HuH-7 (cell line): ENCODE results near the gene HOXB13.

Experiments used
- DNase-seq: peaks from one replicate; pipeline ENCODE4 v3.0.0; 2011; ENCODE audit warnings: low spot score

Gene HOXB13

GRCh38 chr17:48748718-48749566 is 20.4 kb upstream of the HOXB13 start:
- no peak for DNase-seq

- no peak for DNase-seq
These were observed 19.2 kb upstream of the HOXB13 start for GRCh38 chr17:48747445-48748363.

GRCh38 chr17:48746916-48747444 is 18.4 kb upstream of the HOXB13 start:
- DNase-seq: no peak

DNA sequence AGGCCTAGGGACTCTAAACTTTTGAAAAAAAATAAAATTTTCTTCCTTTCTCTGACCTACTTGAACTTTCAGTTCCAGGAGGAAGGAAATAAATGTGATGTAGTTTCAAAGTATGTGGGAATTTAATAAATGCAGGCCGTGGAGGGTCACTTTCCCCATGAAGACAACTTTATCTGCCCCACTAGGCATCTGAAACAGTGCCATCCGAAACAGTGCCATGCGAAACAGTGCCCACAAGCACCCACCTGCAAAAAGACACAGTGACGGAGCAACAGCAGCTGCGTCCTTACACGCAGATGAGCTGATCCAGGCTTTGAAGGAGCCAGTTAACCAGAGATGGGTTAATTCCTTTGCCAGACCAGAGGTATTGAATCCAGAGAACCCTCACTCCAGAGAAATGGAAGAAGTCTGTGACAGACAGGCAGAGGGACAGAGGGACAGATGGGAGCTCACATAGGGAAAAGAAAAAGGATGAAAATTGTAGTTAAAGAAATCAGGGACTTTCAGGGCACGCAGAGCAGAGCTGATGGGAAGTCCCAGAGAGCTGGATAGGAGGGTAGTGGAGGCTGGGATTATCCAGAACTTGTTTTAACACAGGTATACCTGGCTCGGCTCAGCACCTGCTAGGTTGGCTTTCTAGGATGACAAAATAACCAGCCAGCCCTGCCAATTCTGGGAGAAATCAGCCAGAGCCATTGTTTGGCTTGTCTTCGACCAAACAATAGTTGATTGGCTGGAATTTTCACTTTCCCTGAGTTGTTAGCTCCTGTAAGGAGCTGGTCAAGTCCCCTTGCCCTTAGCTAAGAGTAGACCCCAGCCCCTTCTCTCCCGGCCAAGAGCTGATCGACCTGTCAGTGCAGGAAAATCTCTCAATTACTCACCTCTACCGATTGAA is 17.1 kb upstream of the HOXB13 start:
- DNase-seq: no peak

GRCh38 chr17:48740537-48740936 is 12.0 kb upstream of the HOXB13 start:
- no peak for DNase-seq

DNA sequence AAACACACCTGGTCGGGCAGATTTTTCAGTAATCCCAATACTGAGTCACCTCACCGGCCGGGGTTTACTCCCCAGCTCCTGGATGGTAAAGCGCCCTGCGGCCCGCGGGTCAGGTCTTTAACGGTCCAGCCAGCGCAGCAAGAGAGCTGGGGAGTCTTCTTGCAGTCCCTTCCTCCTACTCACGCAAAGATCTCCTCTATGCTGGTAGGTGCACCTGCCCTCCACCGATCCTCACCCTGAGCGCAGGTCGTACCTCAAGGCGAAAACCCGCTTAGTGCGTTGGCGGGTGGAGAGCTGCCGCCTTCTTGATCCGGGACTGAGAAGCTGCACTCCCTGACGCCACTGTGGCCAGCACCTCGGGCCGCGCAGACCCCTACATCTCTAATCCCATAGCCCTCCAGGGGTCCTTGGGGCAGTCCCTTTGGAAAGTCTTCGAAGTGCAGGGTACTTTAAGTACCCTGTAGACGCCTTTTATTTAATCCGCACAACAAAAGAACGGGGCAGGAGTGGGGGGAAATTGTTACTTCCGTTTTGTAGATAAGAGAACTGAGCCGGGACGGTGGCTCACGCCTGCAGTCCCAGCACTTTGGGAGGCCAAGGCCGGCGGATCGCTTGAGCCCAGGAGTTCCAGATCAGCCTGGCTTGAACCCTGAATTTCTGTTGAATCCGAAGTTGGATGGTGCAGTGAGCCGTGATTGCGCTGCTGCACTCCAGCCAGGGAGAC is 10.4 kb upstream of the HOXB13 start:
- DNase-seq: no peak

DNA sequence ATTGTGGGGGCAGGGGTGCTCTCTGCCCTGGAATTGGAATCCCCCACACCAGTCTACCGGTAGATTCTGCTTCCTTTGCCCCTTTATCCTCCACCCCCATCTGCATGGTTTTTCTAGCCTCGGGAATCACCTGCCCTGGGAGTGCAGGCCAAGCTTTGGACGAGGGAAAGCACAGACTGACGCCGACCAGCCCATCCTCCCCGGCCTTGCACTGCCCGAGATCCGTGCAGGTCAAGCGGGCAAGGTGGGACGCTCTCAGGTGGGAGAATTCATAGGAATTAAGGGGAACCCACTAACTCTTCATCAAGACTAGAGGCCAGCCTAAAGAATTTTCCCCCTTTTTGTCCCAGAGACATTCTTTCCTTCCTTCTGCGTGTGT is 9.9 kb upstream of the HOXB13 start:
- no peak for DNase-seq

DNA sequence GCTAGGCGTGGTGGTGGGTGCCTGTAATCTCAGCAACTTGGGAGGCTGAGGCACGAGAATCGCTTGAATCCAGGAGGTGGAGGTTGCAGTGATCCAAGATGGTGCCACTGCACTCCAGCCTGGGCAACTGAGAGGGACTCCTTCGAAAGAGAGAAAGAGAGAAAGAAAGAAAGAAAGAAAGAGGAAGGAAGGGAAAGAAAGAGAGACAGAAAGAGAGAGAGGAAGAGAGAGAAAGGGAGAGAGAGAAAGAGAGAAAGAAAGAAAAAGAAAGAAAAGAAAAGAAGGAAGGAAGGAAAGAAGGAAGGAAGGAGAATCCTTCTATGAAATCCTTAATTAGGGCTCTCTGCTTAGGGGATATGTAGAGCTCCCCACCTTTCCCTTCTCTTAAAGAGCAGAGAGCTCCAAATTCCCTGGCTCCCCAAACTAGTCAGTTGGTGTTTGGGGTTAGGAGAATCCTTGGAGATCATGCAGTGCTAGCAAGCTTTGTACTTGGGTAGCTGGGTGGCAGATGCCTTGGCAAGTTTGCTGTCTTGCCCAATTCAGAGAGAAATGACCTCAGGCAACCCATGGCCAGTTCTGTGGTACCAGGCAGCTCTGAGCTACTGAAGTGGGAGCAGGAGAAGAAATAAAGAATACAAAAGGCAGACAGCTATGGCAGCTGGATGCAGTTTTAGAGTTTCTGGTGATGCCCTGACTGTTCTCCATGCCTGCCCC is 8.9 kb upstream of the HOXB13 start:
- no peak for DNase-seq

GRCh38 chr17:48735062-48735351 is 6.5 kb upstream of the HOXB13 start:
- DNase-seq: no peak

GRCh38 chr17:48734333-48735061 is 5.9 kb upstream of the HOXB13 start:
- DNase-seq: no peak

- DNase-seq: no peak
These were observed 5.2 kb upstream of the HOXB13 start for GRCh38 chr17:48733632-48734328.

DNA sequence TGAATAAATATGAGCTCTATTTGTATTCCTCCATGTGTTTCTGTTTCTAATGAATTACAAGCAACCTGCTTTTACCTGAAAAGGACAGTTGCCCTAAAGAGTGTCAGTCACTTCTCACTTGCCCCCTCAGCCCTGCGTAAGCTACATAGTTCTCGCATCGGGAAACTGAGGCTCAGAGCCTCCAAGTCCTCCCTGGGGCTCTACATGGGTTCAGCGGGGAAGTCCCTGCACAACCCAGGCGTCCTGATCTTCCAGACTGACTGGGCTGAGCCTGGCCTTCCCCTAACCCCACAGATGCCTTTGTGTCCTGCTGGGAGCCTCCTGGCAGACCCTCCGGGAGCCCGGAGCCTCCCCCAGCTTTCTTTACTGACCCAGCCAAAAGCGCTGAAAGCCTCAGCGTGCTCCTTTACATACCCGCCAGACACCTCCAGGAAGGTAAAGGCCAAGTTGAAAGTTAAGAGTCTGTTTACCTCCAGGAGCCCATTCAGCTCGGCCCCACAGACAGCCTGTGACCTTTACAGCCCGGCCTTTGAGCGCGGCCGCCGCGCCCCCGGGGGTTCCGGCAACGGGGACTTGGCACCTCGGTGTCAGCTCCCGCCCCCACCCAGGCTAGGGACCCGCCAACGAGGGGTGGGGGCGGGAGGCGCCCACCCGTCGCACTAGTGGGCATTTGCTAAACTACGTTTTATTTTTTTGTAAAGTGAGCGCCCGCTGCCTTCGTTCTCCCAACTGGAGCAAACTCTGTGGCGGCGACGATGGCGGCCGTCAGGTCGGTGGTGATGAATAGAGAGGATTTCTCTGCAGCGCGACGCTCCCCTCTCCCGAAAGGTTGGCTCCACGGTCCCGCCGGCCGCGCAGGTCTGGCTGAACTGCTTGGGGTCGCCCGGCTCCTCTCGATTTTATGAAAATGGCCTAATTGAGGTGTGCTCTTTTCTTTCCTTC is 4.4 kb upstream of the HOXB13 start:
- no peak for DNase-seq

- no peak for DNase-seq
These were observed 2.8 kb upstream of the HOXB13 start for GRCh38 chr17:48731355-48731754.

GRCh38 chr17:48730240-48730550 is 1.6 kb upstream of the HOXB13 start:
- no peak for DNase-seq

DNA sequence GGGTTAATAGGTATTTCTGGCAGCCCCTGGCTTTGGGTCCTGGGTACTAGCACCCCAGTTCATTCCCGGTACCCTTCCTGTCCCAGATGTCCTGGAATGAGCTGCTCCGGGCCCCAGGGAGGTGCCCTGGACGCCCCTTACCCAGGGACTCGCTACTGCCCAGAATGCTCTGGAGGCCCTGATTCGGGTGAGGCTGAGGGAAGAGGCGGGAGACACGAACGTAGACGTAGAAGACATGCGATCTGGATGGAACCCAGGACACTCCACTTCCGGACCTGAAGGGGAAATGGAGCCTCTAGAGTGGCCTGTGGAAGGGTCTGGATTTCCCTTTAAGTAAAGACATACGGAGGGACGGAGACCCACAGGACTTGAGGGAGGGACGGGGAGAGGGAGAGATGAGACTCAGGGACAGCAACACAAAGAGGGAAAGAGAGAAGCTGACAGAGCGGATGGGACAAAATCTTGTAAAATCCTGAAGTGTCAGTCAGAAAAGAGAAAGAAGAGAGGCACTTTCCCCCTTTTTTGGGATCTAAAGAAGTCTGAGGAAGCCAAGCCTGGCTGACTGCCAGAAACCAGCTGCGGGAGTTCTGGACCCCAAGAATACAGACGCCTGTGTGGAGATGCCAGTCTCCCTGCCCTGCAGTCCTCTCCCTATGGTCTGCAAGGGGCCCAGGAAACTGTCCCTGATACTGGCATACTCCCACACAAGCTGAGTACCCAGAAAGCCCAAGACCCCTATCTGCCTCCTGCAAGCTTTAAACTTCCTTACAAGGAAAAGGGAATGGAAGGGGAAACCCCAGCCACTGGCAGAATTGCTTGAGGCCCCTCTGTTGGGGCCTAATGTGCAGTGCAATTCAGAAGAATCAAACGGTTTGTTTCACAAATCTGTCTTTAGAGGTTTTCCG is 1.0 kb upstream of the HOXB13 start:
- DNase-seq: no peak

DNA sequence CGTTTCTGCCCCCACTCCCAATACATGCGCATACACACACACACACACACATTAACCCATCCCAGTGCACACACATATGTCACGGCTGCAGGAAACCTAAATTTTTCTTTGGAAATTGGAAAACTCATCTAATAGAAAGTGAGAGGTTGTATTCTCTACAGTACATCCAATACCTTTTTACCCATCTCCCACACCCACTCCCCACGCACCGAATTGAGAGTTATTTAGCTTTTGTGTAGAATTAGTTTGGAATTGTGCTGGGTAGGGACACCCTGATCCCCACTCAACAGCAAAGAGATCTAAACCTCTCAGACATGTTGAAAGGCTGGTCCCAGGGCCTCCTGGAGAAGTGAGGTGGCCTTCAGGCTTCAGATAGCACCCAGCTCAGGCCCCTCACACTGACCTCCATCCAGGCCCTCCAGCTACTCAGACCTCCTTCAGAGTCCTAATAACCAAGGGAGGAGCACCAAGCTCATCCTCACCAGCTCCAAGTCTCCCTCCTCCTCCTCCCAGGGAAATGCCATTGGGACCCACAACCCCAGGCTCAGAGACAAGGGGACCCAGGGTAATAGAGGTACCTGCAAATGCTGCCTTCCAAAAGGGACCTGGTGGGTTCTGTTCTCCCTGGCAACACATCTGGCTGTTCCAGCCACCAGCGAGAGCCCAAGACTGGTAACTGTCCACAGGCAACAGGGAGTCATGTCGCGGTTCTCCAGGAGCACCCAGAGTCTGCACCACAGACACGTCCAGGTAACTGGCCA is 955 bp downstream of the HOXB13 start:
- DNase-seq: no peak

DNA sequence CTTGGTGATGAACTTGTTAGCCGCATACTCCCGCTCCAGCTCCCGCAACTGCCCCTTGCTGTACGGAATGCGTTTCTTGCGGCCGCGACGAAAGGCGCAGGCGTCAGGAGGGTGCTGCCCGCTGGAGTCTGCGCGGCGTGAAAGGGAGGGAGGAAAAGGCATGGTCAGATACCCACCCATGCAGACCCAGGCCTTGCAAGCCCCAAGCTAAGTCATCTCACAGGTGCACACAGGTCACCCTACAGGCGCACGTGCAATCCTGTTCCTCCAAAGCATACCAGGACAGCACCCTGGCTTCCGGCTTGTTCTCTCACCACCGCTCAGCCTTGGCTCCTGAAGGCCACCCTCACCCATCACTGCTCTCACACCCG is 1.6 kb downstream of the HOXB13 start:
- DNase-seq: no peak
